Activated CD4-positive, alpha-beta T cell treated with anti-CD3 and anti-CD28 coated beads, Interleukin-2, amount 10 ng/mL, durations not matched to agents 24 days and 14 days (primary cell): ENCODE results near the gene RELA. TPM values are rescaled to one million over a fixed set of nuclear protein-coding genes. Genes with fewer than 3 reads are reported as not detected.

Experiments
- DNase-seq: peaks from one replicate; pipeline ENCODE4 v3.0.0; 2022
- H3K27ac Mint-ChIP-seq: one replicate; pipeline ENCODE4 v1.8.0; 2022; ENCODE audit warnings: mild to moderate bottlenecking, mixed read lengths
- H3K27me3 Mint-ChIP-seq: one replicate; pipeline ENCODE4 v1.8.0; 2022; ENCODE audit warnings: mixed read lengths
- H3K36me3 Mint-ChIP-seq: one replicate; pipeline ENCODE4 v1.8.0; 2022; ENCODE audit warnings: low read depth, mild to moderate bottlenecking, mixed read lengths
- H3K4me1 Mint-ChIP-seq: one replicate; pipeline ENCODE4 v1.8.0; 2021; ENCODE audit warnings: mixed read lengths
- H3K4me3 Mint-ChIP-seq: one replicate; pipeline ENCODE4 v1.8.0; 2022; ENCODE audit warnings: mild to moderate bottlenecking, moderate library complexity, mixed read lengths
- H3K9me3 Mint-ChIP-seq: one replicate; pipeline ENCODE4 v1.8.0; 2021; ENCODE audit warnings: mixed read lengths
- intact Hi-C: fragments of 100-400 bp; cut with micrococcal nuclease; formaldehyde crosslinking; loops from one replicate; pipeline ENCODE4 v1.15.1; 2023
- total RNA-seq: library from RNA; stranded (reverse); gene quantifications from 2 replicates; pipeline ENCODE4 v1.2.3, GENCODE V29; 2022

The RELA gene
- total RNA-seq, 1 donor from 2014 or later, result 98.2 TPM

- H3K27me3 Mint-ChIP-seq, result no peaks in the 10 kb centered on the region
- H3K4me3 Mint-ChIP-seq, result no peak overlapping the region
- DNase-seq, result no peak
- H3K4me1 Mint-ChIP-seq, result peaks cover 26% of the 10 kb centered on the region
- no peaks in the 10 kb centered on the region for H3K9me3 Mint-ChIP-seq
- H3K36me3 Mint-ChIP-seq, result peaks cover 48% of the 10 kb centered on the region
- no peak overlapping the region for H3K27ac Mint-ChIP-seq
- intact Hi-C loops, result loop anchor here (5.0 to 10.0 kb wide), 2 partner anchors 78 to 1615 kb away; partner anchors contain the start of genes FAM89B, GRK2 and ZNRD2
Measured at GRCh38 chr11:65649656-65650546, 12.8 kb downstream of the RELA start.

GRCh38 chr11:65648997-65649493 is 13.7 kb downstream of the RELA start:
- no peak for DNase-seq
- H3K4me3 Mint-ChIP-seq, result no peak overlapping the region

GRCh38 chr11:65646958-65647701 is 15.6 kb downstream of the RELA start:
- Mint-ChIP-seq H3K36me3 (peaks cover 50% of the 10 kb centered on the region), H3K27me3 (no peaks in the 10 kb centered on the region), H3K9me3 (no peaks in the 10 kb centered on the region), H3K27ac (no peak overlapping the region), H3K4me1 (peaks cover 23% of the 10 kb centered on the region), H3K4me3 (no peak overlapping the region)
- no peak for DNase-seq
- intact Hi-C loops, result no loop called here

More at GRCh38 chr11:65648997-65649493, 13.7 kb downstream of the RELA start:
- Mint-ChIP-seq H3K9me3 (no peaks in the 10 kb centered on the region), H3K4me1 (peaks cover 28% of the 10 kb centered on the region), H3K27ac (no peak overlapping the region), H3K27me3 (no peaks in the 10 kb centered on the region), H3K36me3 (peaks cover 52% of the 10 kb centered on the region)
- intact Hi-C loops, result no loop called here

- H3K9me3 Mint-ChIP-seq, result no peaks in the 10 kb centered on the region
- H3K27ac Mint-ChIP-seq, result no peak overlapping the region
- H3K27me3 Mint-ChIP-seq, result no peaks in the 10 kb centered on the region
- H3K36me3 Mint-ChIP-seq, result peaks cover 48% of the 10 kb centered on the region
- intact Hi-C loops, result no loop called here
- no peak for DNase-seq
- no peak overlapping the region for H3K4me3 Mint-ChIP-seq
- peaks cover 22% of the 10 kb centered on the region for H3K4me1 Mint-ChIP-seq
Measured at GRCh38 chr11:65646288-65646957, 16.3 kb downstream of the RELA start.

GRCh38 chr11:65645710-65646109 is 17.0 kb downstream of the RELA start:
- intact Hi-C loops, result no loop called here
- no peak for DNase-seq
- Mint-ChIP-seq H3K36me3 (peaks cover 47% of the 10 kb centered on the region), H3K4me1 (peaks cover 22% of the 10 kb centered on the region), H3K4me3 (no peak overlapping the region), H3K9me3 (no peaks in the 10 kb centered on the region), H3K27me3 (no peaks in the 10 kb centered on the region), H3K27ac (no peak overlapping the region)

GRCh38 chr11:65644837-65645236 is 17.9 kb downstream of the RELA start:
- intact Hi-C loops, result no loop called here
- DNase-seq, result no peak
- H3K27me3 Mint-ChIP-seq, result no peaks in the 10 kb centered on the region
- H3K36me3 Mint-ChIP-seq, result peaks cover 42% of the 10 kb centered on the region
- H3K27ac Mint-ChIP-seq, result no peak overlapping the region
- no peaks in the 10 kb centered on the region for H3K9me3 Mint-ChIP-seq
- no peak overlapping the region for H3K4me3 Mint-ChIP-seq
- H3K4me1 Mint-ChIP-seq, result peaks cover 26% of the 10 kb centered on the region

GRCh38 chr11:65643971-65644370 is 18.7 kb downstream of the RELA start:
- DNase-seq, result peak; percentile 76
- intact Hi-C loops, result no loop called here
- Mint-ChIP-seq H3K4me3 (no peak overlapping the region), H3K36me3 (peaks cover 39% of the 10 kb centered on the region), H3K4me1 (peaks cover 29% of the 10 kb centered on the region), H3K27me3 (no peaks in the 10 kb centered on the region), H3K27ac (peak overlapping the region; percentile 64), H3K9me3 (no peaks in the 10 kb centered on the region)

GRCh38 chr11:65642014-65642671 is 20.6 kb downstream of the RELA start:
- Mint-ChIP-seq H3K27ac (peak overlapping the region; percentile 76), H3K4me1 (peaks cover 34% of the 10 kb centered on the region), H3K4me3 (peak overlapping the region; percentile 84), H3K27me3 (no peaks in the 10 kb centered on the region), H3K36me3 (peaks cover 31% of the 10 kb centered on the region), H3K9me3 (no peaks in the 10 kb centered on the region)
- peak; percentile 70 for DNase-seq
- intact Hi-C loops, result no loop called here

- H3K36me3 Mint-ChIP-seq, result peaks cover 36% of the 10 kb centered on the region
- H3K4me3 Mint-ChIP-seq, result peak overlapping the region; percentile 84
- no peaks in the 10 kb centered on the region for H3K9me3 Mint-ChIP-seq
- H3K27me3 Mint-ChIP-seq, result no peaks in the 10 kb centered on the region
- H3K27ac Mint-ChIP-seq, result peak overlapping the region; percentile 76
- intact Hi-C loops, result no loop called here
- H3K4me1 Mint-ChIP-seq, result peaks cover 37% of the 10 kb centered on the region
- DNase-seq, result no peak
Measured at GRCh38 chr11:65641297-65642013, 21.3 kb downstream of the RELA start.

- intact Hi-C loops, result no loop called here
- H3K27me3 Mint-ChIP-seq, result no peaks in the 10 kb centered on the region
- peak overlapping the region; percentile 91 for H3K27ac Mint-ChIP-seq
- H3K4me3 Mint-ChIP-seq, result peak overlapping the region; percentile 84
- peaks cover 37% of the 10 kb centered on the region for H3K4me1 Mint-ChIP-seq
- H3K36me3 Mint-ChIP-seq, result peaks cover 37% of the 10 kb centered on the region
- DNase-seq, result peak; percentile 84
- H3K9me3 Mint-ChIP-seq, result no peaks in the 10 kb centered on the region
Measured at GRCh38 chr11:65640483-65641296, 22.0 kb downstream of the RELA start.

- DNase-seq, result peak; percentile 89
- H3K9me3 Mint-ChIP-seq, result no peaks in the 10 kb centered on the region
- H3K36me3 Mint-ChIP-seq, result peaks cover 37% of the 10 kb centered on the region
- no peaks in the 10 kb centered on the region for H3K27me3 Mint-ChIP-seq
- peak overlapping the region; percentile 91 for H3K27ac Mint-ChIP-seq
- H3K4me1 Mint-ChIP-seq, result peaks cover 38% of the 10 kb centered on the region
- H3K4me3 Mint-ChIP-seq, result peak overlapping the region; percentile 84
- intact Hi-C loops, result loop anchor here (2.0 kb wide), 1 partner anchor 65 kb away; no protein-coding TSS in a partner anchor
Measured at GRCh38 chr11:65639623-65640482, 22.9 kb downstream of the RELA start.
